BJ (cell line): ENCODE measurements around the gene USP26. TPM values are rescaled to one million over a fixed set of nuclear protein-coding genes. Genes with fewer than 3 reads are reported as not detected.
"Not testable (repeated sequence)": the region's sequence is repeated elsewhere in the genome, so short reads cannot be mapped to it uniquely, and the experiment has no call there.

Experiments
- CTCF ChIA-PET: fragments of 350-600 bp; formaldehyde crosslinking; extraction: SDS; loops from one replicate; lab custom pipeline; 2021; ENCODE audit warnings: antibody characterized with exemption, inconsistent platforms; lab: Yijun Ruan, JAX
- POLR2A ChIA-PET: fragments of 300-600 bp; sonication (Branson Sonifier 250); formaldehyde crosslinking; extraction: SDS; loops from one replicate; lab custom pipeline; 2021; ENCODE audit warnings: antibody characterized with exemption; lab: Charles Lee
- DNase-seq: peaks from one replicate; pipeline ENCODE4 v3.0.0-alpha.2; 2011; ENCODE audit warnings: low read depth
- H3K27me3 ChIP-seq: 2 replicates; pipeline ENCODE4 v1.6.0; 2011; ENCODE audit warnings: low read length; ENCODE audit not compliant: control insufficient read depth, insufficient read depth
- H3K36me3 ChIP-seq: 2 replicates; pipeline ENCODE4 v1.5.1; 2011; ENCODE audit warnings: low read length; ENCODE audit not compliant: control insufficient read depth, insufficient read depth
- H3K4me3 ChIP-seq: 2 replicates; pipeline ENCODE4 v1.5.1; 2011; ENCODE audit warnings: low read depth, mild to moderate bottlenecking, control low read depth, low read length
- polyA plus RNA-seq: library from polyadenylated mRNA; depleted of rRNA; stranded (reverse); fragments of >200 nt; gene quantifications from 2 replicates; pipeline ENCODE4 v1.2.3, GENCODE V29; 2011; rRNA removed
- TF ChIP-seq, protein P1 (sequence below): IDR thresholded peaks from 2 replicates; pipeline ENCODE4 v1.5.1; 2011; ENCODE audit warnings: low read depth, mild to moderate bottlenecking, control low read depth, inconsistent platforms, low read length, moderate library complexity; ENCODE audit not compliant: insufficient read depth

Gene USP26
- polyA plus RNA-seq, 1 experiment, result not detected

DNA sequence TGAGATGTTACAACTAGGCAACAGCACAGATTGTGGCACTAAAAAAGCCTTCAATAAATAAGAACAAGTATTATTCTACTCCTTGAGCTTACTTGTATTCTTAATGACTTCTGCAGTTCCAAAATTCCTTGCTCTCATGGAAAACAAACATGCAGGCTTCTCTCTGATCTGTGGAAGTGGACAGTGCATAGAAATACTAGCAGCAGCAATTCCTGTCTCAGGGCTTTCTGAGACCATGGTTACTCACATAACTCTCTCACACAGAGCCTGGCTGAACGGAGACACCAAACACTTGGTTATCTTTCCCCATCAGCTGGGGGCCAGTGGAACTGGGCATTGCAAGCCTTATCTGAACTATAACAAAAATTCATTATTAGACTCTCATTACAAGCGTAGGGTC, 106.1 kb downstream of the USP26 start:
- CTCF ChIA-PET, result no interaction called here

DNA sequence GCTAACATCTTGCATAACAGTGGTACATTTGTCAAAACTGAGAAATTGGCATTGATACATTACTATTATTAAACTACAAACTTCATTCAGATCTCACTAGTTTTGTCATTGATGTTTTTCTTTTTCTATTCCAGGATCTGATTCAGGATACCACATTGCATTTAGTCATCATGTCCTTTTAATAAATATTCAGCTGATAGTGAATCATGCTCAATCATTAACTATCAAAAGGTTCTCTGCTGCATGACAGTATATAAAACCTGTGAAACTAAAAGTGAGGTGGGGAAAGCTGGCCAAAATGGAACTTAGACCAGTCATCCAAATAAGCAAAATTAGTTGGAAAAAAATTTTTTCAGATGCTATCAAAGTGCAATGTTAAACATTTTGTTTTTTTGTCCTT, 110.4 kb downstream of the USP26 start:
- no peaks in the 10 kb centered on the region for H3K36me3 ChIP-seq
- H3K27me3 ChIP-seq, result no peaks in the 10 kb centered on the region
- no peak overlapping the region for H3K4me3 ChIP-seq
- DNase-seq, result no peak
- CTCF ChIA-PET, result no interaction called here
- TF ChIP-seq, protein P1, sequence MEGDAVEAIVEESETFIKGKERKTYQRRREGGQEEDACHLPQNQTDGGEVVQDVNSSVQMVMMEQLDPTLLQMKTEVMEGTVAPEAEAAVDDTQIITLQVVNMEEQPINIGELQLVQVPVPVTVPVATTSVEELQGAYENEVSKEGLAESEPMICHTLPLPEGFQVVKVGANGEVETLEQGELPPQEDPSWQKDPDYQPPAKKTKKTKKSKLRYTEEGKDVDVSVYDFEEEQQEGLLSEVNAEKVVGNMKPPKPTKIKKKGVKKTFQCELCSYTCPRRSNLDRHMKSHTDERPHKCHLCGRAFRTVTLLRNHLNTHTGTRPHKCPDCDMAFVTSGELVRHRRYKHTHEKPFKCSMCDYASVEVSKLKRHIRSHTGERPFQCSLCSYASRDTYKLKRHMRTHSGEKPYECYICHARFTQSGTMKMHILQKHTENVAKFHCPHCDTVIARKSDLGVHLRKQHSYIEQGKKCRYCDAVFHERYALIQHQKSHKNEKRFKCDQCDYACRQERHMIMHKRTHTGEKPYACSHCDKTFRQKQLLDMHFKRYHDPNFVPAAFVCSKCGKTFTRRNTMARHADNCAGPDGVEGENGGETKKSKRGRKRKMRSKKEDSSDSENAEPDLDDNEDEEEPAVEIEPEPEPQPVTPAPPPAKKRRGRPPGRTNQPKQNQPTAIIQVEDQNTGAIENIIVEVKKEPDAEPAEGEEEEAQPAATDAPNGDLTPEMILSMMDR, result no peak
- POLR2A ChIA-PET, result no interaction called here

More for the DNA sequence above, 106.1 kb downstream of the USP26 start:
- no peak for DNase-seq
- POLR2A ChIA-PET, result no interaction called here
- H3K4me3 ChIP-seq, result no peak overlapping the region
- TF ChIP-seq, protein P1, result no peak
- no peaks in the 10 kb centered on the region for H3K27me3 ChIP-seq
- H3K36me3 ChIP-seq, result no peaks in the 10 kb centered on the region

DNA sequence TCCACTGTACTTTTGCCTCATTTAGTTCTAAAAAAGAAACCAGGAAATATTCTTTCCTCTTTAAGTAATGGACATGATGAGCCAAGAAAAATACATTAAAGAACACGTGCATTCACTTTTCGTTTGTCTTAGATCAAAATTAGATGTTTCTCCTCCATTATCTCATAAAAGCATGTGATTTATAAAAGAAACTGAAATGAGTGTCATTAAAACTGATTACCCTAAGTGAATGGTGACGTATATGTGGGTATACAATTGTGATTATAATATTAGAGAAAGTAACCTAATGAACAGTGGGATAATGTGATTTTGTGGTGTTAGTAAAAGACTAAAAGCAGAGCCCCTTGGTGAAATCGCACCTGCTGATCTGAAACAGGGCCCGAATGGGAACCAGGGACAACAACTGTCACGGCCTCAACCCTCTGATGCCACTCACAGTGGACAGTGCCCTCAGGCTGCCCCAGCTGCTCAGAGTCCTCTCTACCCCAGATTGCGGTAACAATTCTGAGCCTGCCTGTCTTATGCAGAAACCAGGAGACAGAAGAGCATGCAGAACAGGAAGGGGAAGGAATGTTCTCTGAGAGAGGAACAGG, 112.8 kb downstream of the USP26 start:
- Histone ChIP-seq H3K36me3 (no peaks in the 10 kb centered on the region), H3K4me3 (no peak overlapping the region), H3K27me3 (no peaks in the 10 kb centered on the region)
- ChIA-PET CTCF (no interaction called here), POLR2A (no interaction called here)
- TF ChIP-seq, protein P1, result no peak
- no peak for DNase-seq

DNA sequence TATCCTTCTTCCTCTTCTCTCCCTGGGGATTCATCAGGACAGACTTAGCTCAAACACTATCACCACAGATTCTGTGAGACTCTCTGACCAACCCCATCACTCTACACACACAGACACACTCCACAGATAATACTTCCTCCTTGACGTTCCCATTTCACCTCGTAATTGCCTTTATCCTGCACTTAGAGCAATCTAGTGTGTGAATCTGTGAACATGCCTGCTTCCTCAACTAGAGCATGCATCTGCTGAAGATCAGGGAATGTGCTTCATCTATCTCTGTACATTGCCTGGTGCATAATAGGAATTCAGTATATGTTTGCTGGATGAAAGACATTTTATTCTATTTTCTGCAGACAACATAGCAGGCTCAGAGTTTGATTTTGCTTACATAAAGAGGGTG, 113.4 kb downstream of the USP26 start:
- CTCF ChIA-PET, result no interaction called here

DNA sequence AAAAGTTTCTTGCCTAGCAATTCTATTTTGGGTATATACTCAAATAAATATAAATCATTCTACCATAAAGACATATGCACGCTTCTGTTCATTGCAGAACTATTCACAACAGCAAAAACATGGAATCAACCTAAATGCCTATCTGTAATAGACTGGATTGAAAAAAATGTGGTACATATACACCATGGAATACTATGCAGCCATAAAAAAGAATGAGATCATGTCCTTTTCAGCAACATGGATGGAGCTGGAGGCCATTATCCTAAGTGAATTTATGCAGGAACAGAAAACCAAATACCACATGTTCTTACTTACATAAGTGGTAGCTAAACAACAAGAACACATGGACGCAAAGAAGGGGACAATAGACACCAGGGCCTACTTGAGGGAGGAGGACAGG, 116.9 kb downstream of the USP26 start:
- H3K36me3 ChIP-seq, POLR2A ChIA-PET, CTCF ChIA-PET, H3K4me3 ChIP-seq, DNase-seq, H3K27me3 ChIP-seq: not testable (repeated sequence)

More for the DNA sequence above, 113.4 kb downstream of the USP26 start:
- POLR2A ChIA-PET, result no interaction called here
- TF ChIP-seq, protein P1, result no peak
- no peak overlapping the region for H3K4me3 ChIP-seq
- no peak for DNase-seq
- no peaks in the 10 kb centered on the region for H3K36me3 ChIP-seq
- H3K27me3 ChIP-seq, result no peaks in the 10 kb centered on the region

Other genes starting within 250 kb of the USP26 start
- gene HS6ST2, start 138.5 kb downstream of the USP26 start, polyA plus RNA-seq, result not detected in 2 replicates
- gene TFDP3, start 121.2 kb upstream of the USP26 start, polyA plus RNA-seq, result not detected in 2 replicates